ENCODE measurements around the gene PTCSC3. TPM values are rescaled to one million over a fixed set of nuclear protein-coding genes. Genes with fewer than 3 reads are reported as not detected.

Gene PTCSC3
- total and polyA plus RNA-seq, 9 of the 15 experiments (the other 6 are each of a cell fraction or from before 2014, with no cell fraction given), result not detected

DNA sequence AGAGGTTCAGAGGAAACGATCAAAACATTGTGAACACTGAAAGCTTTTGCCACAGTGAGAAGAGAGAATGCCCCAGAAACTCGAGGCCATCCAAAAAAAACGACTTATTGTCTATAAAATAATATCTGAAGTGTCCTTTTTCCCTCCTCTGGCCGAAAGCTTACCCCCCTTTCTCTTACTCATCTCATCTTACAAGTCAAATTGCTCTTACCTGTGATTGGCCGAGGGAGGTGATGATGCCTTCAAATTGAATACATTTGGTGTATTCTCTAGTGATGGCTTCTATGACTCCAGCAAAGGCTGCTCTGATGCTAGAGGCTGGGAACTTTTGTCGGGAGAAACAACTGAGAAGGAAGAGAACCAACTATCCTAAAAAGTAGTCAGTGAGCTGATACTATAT, 90.7 kb downstream of the PTCSC3 start:
- ChIA-PET POLR2A (interaction anchor here (0.6 kb wide), 1 partner anchor 25 kb away, joined by 4 read pairs; no protein-coding TSS in a partner anchor), CTCF (ENCODE audit: low intra/inter-chr PET ratio) (no interaction called here)
- BruUV-seq (replicated peaks), result no TSS peak
- FAIRE-seq (no peak), DNase-seq (ENCODE audit: extremely low read depth in 1 of 4, low spot score in 3 of 4) (no peak), ATAC-seq (no peak)
- no peaks in the 10 kb centered on the region for H3K27me3 ChIP-seq (ENCODE audit: control insufficient read depth in 2 of 2, insufficient read depth in 2 of 2, low read length in 2 of 2)
- no peaks in the 10 kb centered on the region for H3K9me1 ChIP-seq (ENCODE audit: control insufficient read depth, insufficient read depth, low read length)
- H3K9me3 ChIP-seq (replicated peaks; ENCODE audit: control insufficient read depth, insufficient read depth, low read depth, low read length), result peaks cover 2% of the 10 kb centered on the region; the same call in 1 of the 2 replicates
- TF ChIP-seq, protein P1, sequence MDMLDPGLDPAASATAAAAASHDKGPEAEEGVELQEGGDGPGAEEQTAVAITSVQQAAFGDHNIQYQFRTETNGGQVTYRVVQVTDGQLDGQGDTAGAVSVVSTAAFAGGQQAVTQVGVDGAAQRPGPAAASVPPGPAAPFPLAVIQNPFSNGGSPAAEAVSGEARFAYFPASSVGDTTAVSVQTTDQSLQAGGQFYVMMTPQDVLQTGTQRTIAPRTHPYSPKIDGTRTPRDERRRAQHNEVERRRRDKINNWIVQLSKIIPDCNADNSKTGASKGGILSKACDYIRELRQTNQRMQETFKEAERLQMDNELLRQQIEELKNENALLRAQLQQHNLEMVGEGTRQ (CRISPR knock-in tag; IDR thresholded peaks at IDR 0.05), result no peak
- TF ChIP-seq ZNF347 (CRISPR knock-in tag; IDR thresholded peaks at IDR 0.05; ENCODE audit: low read depth) (no peak), EP400 (IDR thresholded peaks at IDR 0.05) (no peak), ZNF583 (CRISPR knock-in tag; IDR thresholded peaks at IDR 0.05) (no peak), SNIP1 (IDR thresholded peaks at IDR 0.05; ENCODE audit: low read depth) (no peak), L3MBTL2 (IDR thresholded peaks at IDR 0.05) (no peak), KDM4B (IDR thresholded peaks at IDR 0.05; ENCODE audit: borderline replicate concordance in 2 of 2, low read depth in 1 of 2) (no peak), PTTG1 (tag; IDR thresholded peaks at IDR 0.05; ENCODE audit: low read depth) (no peak), RBM34 (IDR thresholded peaks at IDR 0.05; ENCODE audit: borderline replicate concordance, insufficient read depth, low read length) (no peak), ZFP36 (IDR thresholded peaks at IDR 0.05; ENCODE audit: low read depth, low read length, partially characterized antibody) (no peak), FOXK1 (CRISPR knock-in tag; IDR thresholded peaks at IDR 0.05; ENCODE audit: borderline replicate concordance) (no peak), ZNF174 (CRISPR knock-in tag; IDR thresholded peaks at IDR 0.05) (no peak), SIN3B (IDR thresholded peaks at IDR 0.05; ENCODE audit: low read depth) (no peak), LARP7 (IDR thresholded peaks at IDR 0.05) (no peak)
- TF ChIP-seq, protein P2, sequence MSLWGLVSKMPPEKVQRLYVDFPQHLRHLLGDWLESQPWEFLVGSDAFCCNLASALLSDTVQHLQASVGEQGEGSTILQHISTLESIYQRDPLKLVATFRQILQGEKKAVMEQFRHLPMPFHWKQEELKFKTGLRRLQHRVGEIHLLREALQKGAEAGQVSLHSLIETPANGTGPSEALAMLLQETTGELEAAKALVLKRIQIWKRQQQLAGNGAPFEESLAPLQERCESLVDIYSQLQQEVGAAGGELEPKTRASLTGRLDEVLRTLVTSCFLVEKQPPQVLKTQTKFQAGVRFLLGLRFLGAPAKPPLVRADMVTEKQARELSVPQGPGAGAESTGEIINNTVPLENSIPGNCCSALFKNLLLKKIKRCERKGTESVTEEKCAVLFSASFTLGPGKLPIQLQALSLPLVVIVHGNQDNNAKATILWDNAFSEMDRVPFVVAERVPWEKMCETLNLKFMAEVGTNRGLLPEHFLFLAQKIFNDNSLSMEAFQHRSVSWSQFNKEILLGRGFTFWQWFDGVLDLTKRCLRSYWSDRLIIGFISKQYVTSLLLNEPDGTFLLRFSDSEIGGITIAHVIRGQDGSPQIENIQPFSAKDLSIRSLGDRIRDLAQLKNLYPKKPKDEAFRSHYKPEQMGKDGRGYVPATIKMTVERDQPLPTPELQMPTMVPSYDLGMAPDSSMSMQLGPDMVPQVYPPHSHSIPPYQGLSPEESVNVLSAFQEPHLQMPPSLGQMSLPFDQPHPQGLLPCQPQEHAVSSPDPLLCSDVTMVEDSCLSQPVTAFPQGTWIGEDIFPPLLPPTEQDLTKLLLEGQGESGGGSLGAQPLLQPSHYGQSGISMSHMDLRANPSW (CRISPR knock-in tag; IDR thresholded peaks at IDR 0.05), result no peak
- TF ChIP-seq, protein P3, sequence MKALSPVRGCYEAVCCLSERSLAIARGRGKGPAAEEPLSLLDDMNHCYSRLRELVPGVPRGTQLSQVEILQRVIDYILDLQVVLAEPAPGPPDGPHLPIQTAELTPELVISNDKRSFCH (CRISPR knock-in tag; IDR thresholded peaks at IDR 0.05), result no peak
- TF ChIP-seq, protein P3 (tag; IDR thresholded peaks at IDR 0.05), result no peak
- TF ChIP-seq, protein P4, sequence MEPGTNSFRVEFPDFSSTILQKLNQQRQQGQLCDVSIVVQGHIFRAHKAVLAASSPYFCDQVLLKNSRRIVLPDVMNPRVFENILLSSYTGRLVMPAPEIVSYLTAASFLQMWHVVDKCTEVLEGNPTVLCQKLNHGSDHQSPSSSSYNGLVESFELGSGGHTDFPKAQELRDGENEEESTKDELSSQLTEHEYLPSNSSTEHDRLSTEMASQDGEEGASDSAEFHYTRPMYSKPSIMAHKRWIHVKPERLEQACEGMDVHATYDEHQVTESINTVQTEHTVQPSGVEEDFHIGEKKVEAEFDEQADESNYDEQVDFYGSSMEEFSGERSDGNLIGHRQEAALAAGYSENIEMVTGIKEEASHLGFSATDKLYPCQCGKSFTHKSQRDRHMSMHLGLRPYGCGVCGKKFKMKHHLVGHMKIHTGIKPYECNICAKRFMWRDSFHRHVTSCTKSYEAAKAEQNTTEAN (CRISPR knock-in tag; IDR thresholded peaks at IDR 0.05), result no peak
- 2% methylated on average over 6 of the region's 6 CpGs for WGBS (ENCODE audit: insufficient coverage, low coverage, missing lambda C conversion rate)
- intact Hi-C loops (cut with micrococcal nuclease), result no loop called here
- H3K4me2 ChIP-seq (ENCODE audit: insufficient read depth, low read length), result no peak overlapping the region
- no peaks in the 10 kb centered on the region for H3K36me3 ChIP-seq (ENCODE audit: control insufficient read depth, insufficient read depth, low read length)
- H3K9ac ChIP-seq (ENCODE audit: insufficient read depth in 1 of 2, low read depth in 2 of 2, low read length in 2 of 2), result no peak overlapping the region
- no peak overlapping the region for H3K4me3 ChIP-seq
- no peaks in the 10 kb centered on the region for H3K79me2 ChIP-seq (ENCODE audit: control insufficient read depth, insufficient read depth, low read length)
- H3K27ac ChIP-seq (ENCODE audit: extremely low read depth, low read depth, low read length), result no peak overlapping the region
- no peaks in the 10 kb centered on the region for H4K20me1 ChIP-seq (replicated peaks; ENCODE audit: control insufficient read depth, insufficient read depth, low read length)
- in situ Hi-C loops (cut with MboI), result no loop called here
- H3K4me1 ChIP-seq (replicated peaks in 1 of 2; ENCODE audit: control insufficient read depth in 2 of 2, insufficient read depth in 2 of 2, low read length in 2 of 2), result no peaks in the 10 kb centered on the region; a peak in 1 of 5 replicates
- H2AFZ ChIP-seq (ENCODE audit: low read depth, low read length), result no peak overlapping the region

Data from K562 (cell line).